Transverse colon (tissue), 3 donors: ENCODE results near the gene MMAA.

Source experiments
- EP300 ChIP-seq: sonication (generic); formaldehyde crosslinking; IDR thresholded peaks from one replicate; pipeline ENCODE4 v1.6.1; 2017; ENCODE audit warnings: antibody characterized with exemption, low read depth
- POLR2A ChIP-seq: fragments of 450-650 bp; IDR thresholded peaks from one replicate; pipeline ENCODE4 v1.6.1; 2016; ENCODE audit warnings: antibody characterized with exemption, mild to moderate bottlenecking, moderate library complexity
- TF ChIP-seq, protein P1 (sequence below), 5 experiments: fragments of 200-600 bp in 3 of 5; fragments of 450-650 bp in 2 of 5; sonication (generic) in 3 of 5; IDR thresholded peaks; 1 replicate in 2 of 5; 2 replicates in 3 of 5; pipeline ENCODE4 v1.5.1; 2016 to 2017; ENCODE audit warnings: antibody characterized with exemption in 5 of 5, inconsistent platforms in 3 of 5, mild to moderate bottlenecking in 2 of 5, moderate library complexity in 1 of 5

DNA sequence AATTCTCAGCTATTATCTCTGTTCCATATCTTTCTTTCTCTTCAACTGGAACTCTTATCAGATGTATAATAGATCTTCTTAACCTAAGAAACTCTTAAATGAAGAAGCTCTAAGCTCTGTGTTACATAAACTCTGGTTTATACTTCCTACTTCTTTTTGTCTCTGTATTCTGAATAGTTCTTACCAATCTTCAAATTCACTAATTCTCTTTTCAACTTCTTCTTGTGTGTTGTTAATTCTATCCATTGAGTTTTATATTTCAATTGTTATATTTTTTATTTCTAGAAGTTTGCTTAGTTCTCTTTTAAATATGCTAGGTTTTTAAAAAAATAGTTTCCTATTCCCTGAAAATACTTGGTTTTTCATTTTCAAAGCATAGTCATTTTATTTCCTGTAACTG, 13.2 kb upstream of the MMAA start:
- TF ChIP-seq EP300 (no peak), POLR2A (no peak)
- TF ChIP-seq, protein P1, sequence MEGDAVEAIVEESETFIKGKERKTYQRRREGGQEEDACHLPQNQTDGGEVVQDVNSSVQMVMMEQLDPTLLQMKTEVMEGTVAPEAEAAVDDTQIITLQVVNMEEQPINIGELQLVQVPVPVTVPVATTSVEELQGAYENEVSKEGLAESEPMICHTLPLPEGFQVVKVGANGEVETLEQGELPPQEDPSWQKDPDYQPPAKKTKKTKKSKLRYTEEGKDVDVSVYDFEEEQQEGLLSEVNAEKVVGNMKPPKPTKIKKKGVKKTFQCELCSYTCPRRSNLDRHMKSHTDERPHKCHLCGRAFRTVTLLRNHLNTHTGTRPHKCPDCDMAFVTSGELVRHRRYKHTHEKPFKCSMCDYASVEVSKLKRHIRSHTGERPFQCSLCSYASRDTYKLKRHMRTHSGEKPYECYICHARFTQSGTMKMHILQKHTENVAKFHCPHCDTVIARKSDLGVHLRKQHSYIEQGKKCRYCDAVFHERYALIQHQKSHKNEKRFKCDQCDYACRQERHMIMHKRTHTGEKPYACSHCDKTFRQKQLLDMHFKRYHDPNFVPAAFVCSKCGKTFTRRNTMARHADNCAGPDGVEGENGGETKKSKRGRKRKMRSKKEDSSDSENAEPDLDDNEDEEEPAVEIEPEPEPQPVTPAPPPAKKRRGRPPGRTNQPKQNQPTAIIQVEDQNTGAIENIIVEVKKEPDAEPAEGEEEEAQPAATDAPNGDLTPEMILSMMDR (IDR thresholded peaks at IDR 0.05), result no peak
